ENCODE measurements around the gene DTX4.

Gene DTX4

DNA sequence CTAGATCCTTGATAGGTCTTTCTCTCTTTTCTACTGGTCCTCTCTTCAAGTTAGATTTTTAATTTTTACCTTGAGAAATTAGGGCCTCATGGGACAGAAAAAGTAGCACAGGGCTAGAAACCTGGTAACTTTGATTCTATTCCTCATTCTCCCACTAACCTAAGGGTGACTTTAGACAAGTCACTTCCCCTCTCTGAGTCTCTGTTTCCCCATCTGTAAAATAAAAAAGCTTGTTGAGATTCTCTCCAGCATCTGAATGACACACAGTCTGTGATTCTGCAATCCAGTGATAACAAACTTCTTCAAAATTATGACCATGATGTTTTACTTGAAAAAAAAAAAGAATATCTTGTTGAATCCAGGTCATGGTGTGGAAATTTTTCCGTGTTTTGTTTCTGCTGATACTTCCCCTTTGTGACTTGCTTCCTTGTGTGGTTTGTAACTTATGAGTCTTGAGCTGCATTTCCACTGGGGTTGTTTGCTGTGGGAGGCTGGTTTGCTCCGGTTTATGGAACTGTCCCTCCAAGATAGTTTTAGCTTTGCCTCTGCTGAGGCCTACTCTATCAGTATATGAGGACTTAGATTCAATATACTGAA, 50.6 kb downstream of the DTX4 start:
- no peak for DNase-seq

DNA sequence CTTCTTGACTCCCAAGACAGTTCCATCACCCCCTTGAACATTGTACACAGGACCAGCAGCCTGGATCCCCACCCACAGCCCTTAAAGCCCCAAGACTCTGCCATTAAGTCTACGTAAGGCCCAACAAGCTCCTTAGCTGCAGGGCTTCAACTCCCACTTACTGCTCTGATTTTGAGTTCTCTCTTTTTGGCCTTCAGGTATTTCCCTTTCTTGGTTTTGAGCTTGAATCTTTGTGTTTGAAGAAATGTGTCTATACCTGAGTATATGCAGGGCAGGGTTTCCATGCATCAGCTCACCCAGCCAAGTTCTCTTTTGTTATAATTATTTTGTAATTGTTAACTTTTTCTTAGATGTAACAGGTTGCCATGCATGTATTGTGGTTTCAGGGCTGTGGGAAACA, 51.2 kb downstream of the DTX4 start:
- DNase-seq = no peak

DNA sequence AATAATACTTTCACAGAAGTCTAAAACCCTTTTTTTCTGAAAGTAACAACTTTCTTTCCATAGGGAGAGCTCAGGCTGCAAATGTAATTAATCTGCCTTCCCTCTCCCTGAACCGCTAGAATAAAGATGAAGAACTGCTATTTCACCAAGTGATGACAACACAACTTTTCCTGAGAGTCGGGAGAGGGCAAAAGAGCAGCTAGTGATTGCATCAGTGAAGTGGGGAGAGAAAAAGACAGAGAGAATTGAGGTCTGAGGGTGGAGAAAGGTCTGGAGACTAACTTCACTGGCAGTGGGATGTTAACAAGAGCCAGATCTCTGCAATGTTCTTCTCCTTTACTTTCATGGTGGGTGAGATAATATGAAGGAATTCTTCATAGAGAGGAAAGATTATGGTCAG, 51.7 kb downstream of the DTX4 start:
- DNase-seq = no peak

DNA sequence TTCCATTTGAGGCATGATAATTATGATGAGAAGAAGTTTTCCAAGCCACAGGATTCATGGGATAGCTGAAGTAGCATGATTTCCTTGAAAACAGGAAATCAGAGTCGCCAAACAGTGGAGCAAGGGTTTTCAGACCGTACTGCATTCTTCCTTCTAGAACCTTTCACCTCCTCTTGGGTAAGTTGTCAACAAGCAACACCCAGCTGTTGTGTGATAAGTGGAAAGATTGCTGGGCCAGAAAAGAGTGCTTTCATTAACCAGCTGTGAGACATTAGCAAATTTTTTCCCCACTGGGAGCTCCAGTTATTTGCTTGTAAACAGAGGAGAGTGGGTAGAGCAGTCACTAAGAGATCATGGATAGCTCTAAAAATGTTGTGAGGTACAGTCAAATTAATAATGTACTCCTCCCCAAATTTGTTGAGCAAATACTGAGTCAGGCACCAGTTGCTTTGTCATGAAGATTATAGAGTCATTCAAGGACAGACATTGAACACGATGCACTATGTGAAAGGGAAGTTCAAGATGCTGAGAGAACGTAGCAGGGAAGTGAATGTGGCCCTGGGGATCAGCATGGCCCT, 52.5 kb downstream of the DTX4 start:
- no peak for DNase-seq

DNA sequence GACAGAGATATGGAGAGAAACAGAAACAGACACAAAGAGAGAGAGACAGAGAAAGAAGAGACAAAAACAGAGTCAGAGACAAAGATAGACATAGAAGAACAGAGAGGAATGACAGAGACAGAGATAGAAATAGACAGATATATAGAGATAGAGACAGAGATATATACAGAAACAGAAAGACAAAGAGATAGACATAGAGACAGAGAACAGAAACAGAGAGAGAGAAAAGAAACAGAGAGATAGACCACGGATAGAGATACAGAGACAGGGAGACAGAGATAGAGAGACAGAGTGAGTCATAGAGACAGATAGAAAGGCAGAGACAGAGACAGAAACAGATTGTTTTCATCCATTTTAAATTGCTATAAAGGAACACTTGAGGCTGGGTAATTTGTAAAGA, 53.1 kb downstream of the DTX4 start:
- DNase-seq = no peak

DNA sequence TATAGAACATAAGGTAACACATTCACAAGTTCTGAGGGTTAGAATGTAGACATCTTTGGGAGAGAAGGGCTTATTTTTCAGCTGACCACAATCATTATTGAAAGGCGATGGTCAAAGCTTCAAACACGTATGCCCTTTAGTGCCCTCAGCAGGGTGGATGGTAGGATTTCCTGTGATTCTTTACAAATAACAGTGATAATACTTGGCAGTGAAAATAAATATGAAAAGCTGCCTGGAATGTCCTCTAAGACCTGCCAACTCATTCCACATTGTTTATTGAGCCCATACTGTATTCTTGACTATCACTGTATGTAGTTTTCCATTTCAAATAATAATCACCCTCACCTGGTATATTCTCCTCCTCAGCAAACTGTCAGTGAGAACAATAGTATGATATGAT, 54.5 kb downstream of the DTX4 start:
- DNase-seq = no peak

DNA sequence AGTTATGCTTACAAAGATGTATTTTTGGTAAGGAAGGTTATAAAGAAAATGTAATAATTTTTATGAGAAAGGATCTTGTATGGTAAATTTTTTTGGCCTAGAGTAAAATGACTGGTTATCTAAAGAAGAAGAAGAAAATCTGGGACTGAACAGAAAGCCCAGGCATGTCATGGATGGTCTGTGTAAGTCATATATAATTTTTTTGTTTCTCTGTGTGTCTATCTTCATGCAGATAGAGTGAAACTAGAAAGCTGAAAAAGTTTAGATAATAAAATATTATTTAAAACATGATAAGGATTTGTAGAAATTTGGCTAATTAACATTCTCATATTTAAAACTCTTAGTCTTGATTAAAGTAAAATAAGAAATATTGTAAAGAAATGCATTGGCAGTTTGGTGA, 68.4 kb downstream of the DTX4 start:
- no peak for DNase-seq

- no peak for DNase-seq
These were observed 71.7 kb downstream of the DTX4 start for GRCh38 chr11:59243633-59244032.

- DNase-seq = no peak
These were observed 75.7 kb downstream of the DTX4 start for GRCh38 chr11:59247531-59248227.

GRCh38 chr11:59249535-59249934, 77.6 kb downstream of the DTX4 start:
- no peak for DNase-seq

GRCh38 chr11:59253001-59253400, 81.1 kb downstream of the DTX4 start:
- no peak for DNase-seq

DNA sequence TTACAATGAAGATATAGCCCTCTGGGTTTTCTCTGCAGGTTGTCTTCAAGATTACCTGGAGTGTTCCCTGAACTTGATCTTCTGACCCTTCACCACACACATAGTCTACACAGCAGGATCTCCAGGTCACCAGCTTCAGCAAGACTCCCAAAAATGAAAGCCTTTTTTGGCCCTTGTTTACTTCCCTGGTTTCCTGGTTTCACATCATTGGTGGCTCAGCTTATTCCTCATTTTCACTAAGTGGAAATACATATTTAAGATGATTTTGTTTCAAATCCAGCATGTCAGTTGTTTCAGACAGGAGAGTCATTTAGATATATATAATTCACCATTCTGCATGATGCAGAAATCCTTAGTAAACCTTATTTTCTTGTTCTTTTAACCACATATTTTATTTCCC, 82.4 kb downstream of the DTX4 start:
- DNase-seq = no peak

- DNase-seq = no peak
These were observed 83.3 kb downstream of the DTX4 start for GRCh38 chr11:59255281-59255680.
